Astrocyte (in vitro differentiated cells and primary cell): ENCODE results near the gene PGGHG.

ENCODE experiments used
- EZH2 ChIP-seq: IDR thresholded peaks from 2 replicates; pipeline ENCODE4 v1.6.1; 2012; ENCODE audit warnings: mild to moderate bottlenecking, low read length, inconsistent platforms; ENCODE audit not compliant: insufficient read depth
- TF ChIP-seq, protein P1 (sequence below): IDR thresholded peaks from 2 replicates; pipeline ENCODE4 v1.5.1; 2011; ENCODE audit warnings: low read depth, mild to moderate bottlenecking, inconsistent platforms, low read length, moderate library complexity; ENCODE audit not compliant: insufficient read depth

DNA sequence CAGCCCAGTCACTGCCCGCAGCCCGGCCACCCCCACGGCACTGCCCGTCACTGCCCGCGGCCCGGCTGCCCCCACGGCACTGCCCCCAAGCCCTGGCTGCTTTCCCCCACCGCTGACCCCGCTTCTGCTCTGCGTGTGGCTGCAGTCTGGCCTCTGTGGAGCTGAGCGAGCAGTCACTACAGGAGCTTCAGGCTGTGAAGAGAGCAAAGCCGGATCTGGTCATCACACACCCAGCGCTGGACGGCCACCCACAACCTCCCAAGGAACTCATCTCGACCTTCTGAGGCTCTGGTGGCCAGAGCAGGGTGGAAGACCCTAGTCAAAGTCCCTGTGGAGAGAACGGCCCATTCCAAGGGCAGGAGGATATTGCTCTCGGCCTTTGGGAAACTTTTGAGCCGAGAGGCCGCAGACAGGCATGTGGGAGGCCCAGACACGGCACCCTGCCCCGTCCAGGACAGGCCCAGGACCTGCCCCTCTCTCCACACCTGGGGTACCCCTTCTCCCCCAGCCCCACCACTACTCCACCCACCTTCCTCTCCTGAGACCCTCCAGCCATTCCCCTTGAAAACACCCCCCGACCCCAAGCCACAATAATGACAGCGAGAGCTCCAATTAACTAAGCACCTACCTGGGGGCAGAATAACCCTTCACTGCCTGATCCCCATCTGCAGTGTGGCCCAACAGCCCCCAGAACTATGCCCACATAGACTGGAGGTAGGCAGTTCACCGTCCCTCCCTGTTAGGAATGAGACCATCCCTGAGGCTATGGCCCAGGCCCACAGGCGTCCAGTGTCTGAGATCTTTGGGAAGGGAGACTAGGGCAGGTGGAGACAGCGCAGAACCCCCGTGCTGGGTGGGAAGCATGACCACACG, 3.7 kb upstream of the PGGHG start:
- TF ChIP-seq, protein P1, sequence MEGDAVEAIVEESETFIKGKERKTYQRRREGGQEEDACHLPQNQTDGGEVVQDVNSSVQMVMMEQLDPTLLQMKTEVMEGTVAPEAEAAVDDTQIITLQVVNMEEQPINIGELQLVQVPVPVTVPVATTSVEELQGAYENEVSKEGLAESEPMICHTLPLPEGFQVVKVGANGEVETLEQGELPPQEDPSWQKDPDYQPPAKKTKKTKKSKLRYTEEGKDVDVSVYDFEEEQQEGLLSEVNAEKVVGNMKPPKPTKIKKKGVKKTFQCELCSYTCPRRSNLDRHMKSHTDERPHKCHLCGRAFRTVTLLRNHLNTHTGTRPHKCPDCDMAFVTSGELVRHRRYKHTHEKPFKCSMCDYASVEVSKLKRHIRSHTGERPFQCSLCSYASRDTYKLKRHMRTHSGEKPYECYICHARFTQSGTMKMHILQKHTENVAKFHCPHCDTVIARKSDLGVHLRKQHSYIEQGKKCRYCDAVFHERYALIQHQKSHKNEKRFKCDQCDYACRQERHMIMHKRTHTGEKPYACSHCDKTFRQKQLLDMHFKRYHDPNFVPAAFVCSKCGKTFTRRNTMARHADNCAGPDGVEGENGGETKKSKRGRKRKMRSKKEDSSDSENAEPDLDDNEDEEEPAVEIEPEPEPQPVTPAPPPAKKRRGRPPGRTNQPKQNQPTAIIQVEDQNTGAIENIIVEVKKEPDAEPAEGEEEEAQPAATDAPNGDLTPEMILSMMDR = no peak
- no peak for TF ChIP-seq EZH2
